ENCODE results near the gene WDR55.
A peak's percentile ranks its signal among the peaks of the same experiment; 100 is the strongest.
"Not testable (repeated sequence)": the region's sequence is repeated elsewhere in the genome, so short reads cannot be mapped to it uniquely, and the experiment has no call there.

WDR55 gene

DNA sequence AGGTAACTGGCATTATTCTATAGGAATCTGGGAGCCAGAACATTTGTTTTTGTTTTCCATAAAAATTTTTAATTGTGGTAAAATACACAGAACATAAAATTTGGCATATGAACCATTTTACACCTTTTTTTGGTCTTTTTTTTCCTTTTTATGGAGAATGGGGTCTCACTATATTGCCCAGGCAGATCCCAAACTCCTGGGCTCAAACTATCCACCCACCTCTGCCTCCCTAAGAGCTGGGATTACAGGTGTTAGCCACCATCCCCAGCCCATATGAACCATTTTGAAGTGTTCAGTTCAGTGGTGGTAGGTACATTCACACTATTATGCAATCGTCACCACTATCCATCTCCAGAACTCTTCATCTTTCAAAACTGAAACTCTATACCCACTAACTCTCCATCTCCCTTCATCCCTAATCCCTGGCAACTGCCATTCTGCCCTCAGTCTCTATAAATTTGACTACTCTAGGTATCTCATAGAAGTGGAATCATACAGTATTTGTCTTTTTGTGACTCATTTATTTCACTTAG lies 48.9 kb downstream of the WDR55 start:
- Histone ChIP-seq H3K36me3 (ENCODE audit: insufficient read depth, low read length) (no peaks in the 10 kb centered on the region), H3K4me1 (ENCODE audit: insufficient read depth, low read length, poor library complexity, severe bottlenecking) (peaks cover 6% of the 10 kb centered on the region), H2AFZ (ENCODE audit: low read length) (no peak overlapping the region), H3K9me2 (replicated peaks; ENCODE audit: low read depth, low read length) (no peaks in the 10 kb centered on the region), H3K79me2 (ENCODE audit: insufficient read depth, low read length) (no peaks in the 10 kb centered on the region), H3K27me3 (ENCODE audit: insufficient read depth, low read length, poor library complexity, severe bottlenecking) (no peaks in the 10 kb centered on the region), H3F3A (ENCODE audit: low read depth) (peaks cover 11% of the 10 kb centered on the region; the same call in 1 of the 2 replicates), H3K9ac (ENCODE audit: low read depth, low read length, poor library complexity, severe bottlenecking) (no peak overlapping the region), H3K4me2 (ENCODE audit: low read depth, low read length, poor library complexity, severe bottlenecking) (no peak overlapping the region), H3K9me3 (ENCODE audit: insufficient read depth, low read depth, low read length) (no peaks in the 10 kb centered on the region), H3K4me3 (ENCODE audit: low read length, poor library complexity, severe bottlenecking) (no peak overlapping the region), H4K20me1 (ENCODE audit: insufficient read depth, low read length, poor library complexity, severe bottlenecking) (no peaks in the 10 kb centered on the region)
- TF ChIP-seq, protein P1, sequence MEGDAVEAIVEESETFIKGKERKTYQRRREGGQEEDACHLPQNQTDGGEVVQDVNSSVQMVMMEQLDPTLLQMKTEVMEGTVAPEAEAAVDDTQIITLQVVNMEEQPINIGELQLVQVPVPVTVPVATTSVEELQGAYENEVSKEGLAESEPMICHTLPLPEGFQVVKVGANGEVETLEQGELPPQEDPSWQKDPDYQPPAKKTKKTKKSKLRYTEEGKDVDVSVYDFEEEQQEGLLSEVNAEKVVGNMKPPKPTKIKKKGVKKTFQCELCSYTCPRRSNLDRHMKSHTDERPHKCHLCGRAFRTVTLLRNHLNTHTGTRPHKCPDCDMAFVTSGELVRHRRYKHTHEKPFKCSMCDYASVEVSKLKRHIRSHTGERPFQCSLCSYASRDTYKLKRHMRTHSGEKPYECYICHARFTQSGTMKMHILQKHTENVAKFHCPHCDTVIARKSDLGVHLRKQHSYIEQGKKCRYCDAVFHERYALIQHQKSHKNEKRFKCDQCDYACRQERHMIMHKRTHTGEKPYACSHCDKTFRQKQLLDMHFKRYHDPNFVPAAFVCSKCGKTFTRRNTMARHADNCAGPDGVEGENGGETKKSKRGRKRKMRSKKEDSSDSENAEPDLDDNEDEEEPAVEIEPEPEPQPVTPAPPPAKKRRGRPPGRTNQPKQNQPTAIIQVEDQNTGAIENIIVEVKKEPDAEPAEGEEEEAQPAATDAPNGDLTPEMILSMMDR (conservative IDR thresholded peaks at IDR 0.05; ENCODE audit: low read length) = no peak
- TF ChIP-seq EZH2phosphoT487 (IDR thresholded peaks at IDR 0.05; ENCODE audit: borderline replicate concordance) = no peak

DNA sequence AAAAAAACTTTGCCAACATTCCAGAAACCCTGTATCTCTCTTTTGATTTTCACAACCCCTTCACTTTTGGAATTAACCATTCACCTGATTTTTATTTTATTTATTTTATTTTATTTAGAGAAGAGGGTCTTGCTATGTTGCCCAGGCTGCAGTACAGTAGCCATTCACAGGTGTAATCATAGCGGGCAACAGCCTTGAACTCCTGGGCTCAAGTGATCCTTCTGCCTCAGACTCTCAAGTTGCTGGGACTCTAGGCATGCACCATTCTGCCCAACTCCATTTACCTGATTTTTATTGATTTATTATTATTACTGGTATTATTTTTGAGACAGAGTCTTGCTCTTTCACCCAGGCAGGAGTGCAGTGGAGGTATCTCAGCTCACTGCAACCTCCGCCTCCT lies 51.5 kb downstream of the WDR55 start:
- H3K4me3 ChIP-seq (ENCODE audit: low read length, poor library complexity, severe bottlenecking); H3K9me3 ChIP-seq (ENCODE audit: insufficient read depth, low read depth, low read length); H3F3A ChIP-seq (ENCODE audit: low read depth); H3K27me3 ChIP-seq (ENCODE audit: insufficient read depth, low read length, poor library complexity, severe bottlenecking); H4K20me1 ChIP-seq (ENCODE audit: insufficient read depth, low read length, poor library complexity, severe bottlenecking); H3K36me3 ChIP-seq (ENCODE audit: insufficient read depth, low read length); H3K9me2 ChIP-seq (replicated peaks; ENCODE audit: low read depth, low read length); H3K79me2 ChIP-seq (ENCODE audit: insufficient read depth, low read length); H3K4me2 ChIP-seq (ENCODE audit: low read depth, low read length, poor library complexity, severe bottlenecking); H3K9ac ChIP-seq (ENCODE audit: low read depth, low read length, poor library complexity, severe bottlenecking); H3K4me1 ChIP-seq (ENCODE audit: insufficient read depth, low read length, poor library complexity, severe bottlenecking); H2AFZ ChIP-seq (ENCODE audit: low read length): not testable (repeated sequence)

DNA sequence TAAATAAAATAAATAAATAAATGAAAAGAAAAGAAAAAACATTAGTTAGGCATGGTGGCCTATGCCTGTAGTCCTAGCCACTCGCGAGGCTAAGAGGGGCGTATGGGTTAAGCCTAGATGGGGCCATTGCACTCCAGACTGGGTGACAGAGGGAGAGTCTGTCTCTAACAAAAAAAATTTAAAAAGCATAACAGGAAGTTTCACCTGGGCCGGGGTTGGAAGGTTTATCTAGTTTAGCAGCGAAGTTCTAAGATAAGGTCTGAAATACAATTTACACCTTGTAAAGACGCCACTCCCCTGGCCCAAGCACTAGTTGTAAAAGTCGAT lies 53.5 kb downstream of the WDR55 start:
- Histone ChIP-seq H4K20me1 (ENCODE audit: insufficient read depth, low read length, poor library complexity, severe bottlenecking) (no peaks in the 10 kb centered on the region), H2AFZ (ENCODE audit: low read length) (no peak overlapping the region), H3K9ac (ENCODE audit: low read depth, low read length, poor library complexity, severe bottlenecking) (no peak overlapping the region), H3K4me3 (ENCODE audit: low read length, poor library complexity, severe bottlenecking) (no peak overlapping the region), H3K4me2 (ENCODE audit: low read depth, low read length, poor library complexity, severe bottlenecking) (no peak overlapping the region), H3F3A (ENCODE audit: low read depth) (no peaks in the 10 kb centered on the region), H3K36me3 (ENCODE audit: insufficient read depth, low read length) (no peaks in the 10 kb centered on the region), H3K9me3 (ENCODE audit: insufficient read depth, low read depth, low read length) (no peaks in the 10 kb centered on the region), H3K9me2 (replicated peaks; ENCODE audit: low read depth, low read length) (no peaks in the 10 kb centered on the region), H3K79me2 (ENCODE audit: insufficient read depth, low read length) (no peaks in the 10 kb centered on the region), H3K4me1 (ENCODE audit: insufficient read depth, low read length, poor library complexity, severe bottlenecking) (no peaks in the 10 kb centered on the region), H3K27me3 (ENCODE audit: insufficient read depth, low read length, poor library complexity, severe bottlenecking) (no peaks in the 10 kb centered on the region)
- no peak for TF ChIP-seq EZH2phosphoT487 (IDR thresholded peaks at IDR 0.05; ENCODE audit: borderline replicate concordance)
- TF ChIP-seq, protein P1 (conservative IDR thresholded peaks at IDR 0.05; ENCODE audit: low read length) = no peak

- not testable (repeated sequence) for H3F3A ChIP-seq (ENCODE audit: low read depth); H4K20me1 ChIP-seq (ENCODE audit: insufficient read depth, low read length, poor library complexity, severe bottlenecking); H3K27me3 ChIP-seq (ENCODE audit: insufficient read depth, low read length, poor library complexity, severe bottlenecking); H3K9me3 ChIP-seq (ENCODE audit: insufficient read depth, low read depth, low read length); H3K9ac ChIP-seq (ENCODE audit: low read depth, low read length, poor library complexity, severe bottlenecking); H3K4me3 ChIP-seq (ENCODE audit: low read length, poor library complexity, severe bottlenecking); H3K4me1 ChIP-seq (ENCODE audit: insufficient read depth, low read length, poor library complexity, severe bottlenecking); H3K4me2 ChIP-seq (ENCODE audit: low read depth, low read length, poor library complexity, severe bottlenecking); H3K9me2 ChIP-seq (replicated peaks; ENCODE audit: low read depth, low read length); H3K36me3 ChIP-seq (ENCODE audit: insufficient read depth, low read length); H3K79me2 ChIP-seq (ENCODE audit: insufficient read depth, low read length)
- H2AFZ ChIP-seq (ENCODE audit: low read length) = peak overlapping the region; percentile 70; the same call in 1 of the 2 replicates
Measured at GRCh38 chr5:140720738-140721137, 56.0 kb downstream of the WDR55 start.

DNA sequence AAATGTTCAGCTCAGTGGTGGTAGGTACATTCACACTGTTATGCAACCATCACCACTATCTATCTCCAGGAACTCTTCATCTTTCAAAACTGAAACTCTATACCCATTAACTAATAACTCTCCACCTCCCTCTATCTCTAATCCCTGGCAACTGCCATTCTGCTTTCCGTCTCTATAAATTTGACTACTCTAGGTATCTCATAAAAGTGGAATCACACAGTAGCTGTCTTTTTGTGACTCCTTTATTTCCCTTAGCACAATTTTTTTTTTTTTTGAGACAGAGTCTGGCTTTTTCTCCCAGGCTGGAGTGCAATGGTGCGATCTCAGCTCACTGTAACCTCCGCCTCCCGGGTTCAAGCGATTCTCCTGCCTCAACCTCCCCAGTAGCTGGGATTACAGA lies 56.7 kb downstream of the WDR55 start:
- not testable (repeated sequence) for H3K4me3 ChIP-seq (ENCODE audit: low read length, poor library complexity, severe bottlenecking); H2AFZ ChIP-seq (ENCODE audit: low read length); H3K9me2 ChIP-seq (replicated peaks; ENCODE audit: low read depth, low read length); H3F3A ChIP-seq (ENCODE audit: low read depth); H3K9ac ChIP-seq (ENCODE audit: low read depth, low read length, poor library complexity, severe bottlenecking); H3K4me1 ChIP-seq (ENCODE audit: insufficient read depth, low read length, poor library complexity, severe bottlenecking); H3K36me3 ChIP-seq (ENCODE audit: insufficient read depth, low read length); H3K9me3 ChIP-seq (ENCODE audit: insufficient read depth, low read depth, low read length); H3K4me2 ChIP-seq (ENCODE audit: low read depth, low read length, poor library complexity, severe bottlenecking); H3K79me2 ChIP-seq (ENCODE audit: insufficient read depth, low read length); H4K20me1 ChIP-seq (ENCODE audit: insufficient read depth, low read length, poor library complexity, severe bottlenecking); H3K27me3 ChIP-seq (ENCODE audit: insufficient read depth, low read length, poor library complexity, severe bottlenecking)
